Panc1 (cell line): ENCODE results near the gene ZNF592. TPM values are rescaled to one million over a fixed set of nuclear protein-coding genes. Genes with fewer than 3 reads are reported as not detected.
"Not testable (repeated sequence)": the region's sequence is repeated elsewhere in the genome, so short reads cannot be mapped to it uniquely, and the experiment has no call there.

Experiments
- ATAC-seq: fragments of 200-7000 bp; cut with Tn5 transposase; 2 replicates; pipeline ENCODE4 v1.9.1; 2020; ENCODE audit warnings: mild to moderate bottlenecking, moderate library complexity
- BruUV-seq: library from RNA; stranded (reverse); fragments of 400-500 nt; replicated peaks from 2 replicates; lab custom pipeline; 2021; lab: Mats Ljungman, UMichigan
- CTCF ChIA-PET: fragments of 300-600 bp; sonication (Branson Sonifier 250); formaldehyde crosslinking; loops from one replicate; lab custom pipeline; 2022; ENCODE audit warnings: antibody characterized with exemption; lab: Charles Lee
- POLR2A ChIA-PET: fragments of 300-600 bp; sonication (Branson Sonifier 250); formaldehyde crosslinking; loops from one replicate; lab custom pipeline; 2022; ENCODE audit warnings: antibody characterized with exemption; lab: Charles Lee
- DNase-seq: peaks from one replicate; pipeline ENCODE4 v3.0.0-alpha.2; 2010; ENCODE audit warnings: low read depth, low spot score
- H3K27ac ChIP-seq: 2 replicates; pipeline ENCODE4 v1.5.1; 2011; ENCODE audit warnings: mild to moderate bottlenecking, low read length, inconsistent platforms
- H3K27me3 ChIP-seq: fragments of 200-500 bp; sonication (Bioruptor generic); 2 replicates; pipeline ENCODE4 v1.6.0; 2014; ENCODE audit warnings: low read length, inconsistent platforms; ENCODE audit not compliant: control insufficient read depth, insufficient read depth
- H3K36me3 ChIP-seq: fragments of 200-500 bp; sonication (Bioruptor generic); 2 replicates; pipeline ENCODE4 v1.5.1; 2014; ENCODE audit warnings: inconsistent platforms, mild to moderate bottlenecking, low read length, moderate library complexity; ENCODE audit not compliant: control insufficient read depth, insufficient read depth
- H3K4me1 ChIP-seq: 2 replicates; pipeline ENCODE4 v1.5.1; 2011; ENCODE audit warnings: inconsistent platforms, mild to moderate bottlenecking, low read length, moderate library complexity; ENCODE audit not compliant: control insufficient read depth, insufficient read depth
- H3K4me3 ChIP-seq, 2 experiments: 2 replicates each; pipeline ENCODE4 v1.5.1; 2011 to 2012; ENCODE audit warnings: low read depth in 2 of 2, low read length in 2 of 2, mild to moderate bottlenecking in 2 of 2, inconsistent platforms in 1 of 2, moderate library complexity in 1 of 2
- H3K9me3 ChIP-seq: fragments of 200-500 bp; sonication (Bioruptor generic); 2 replicates; pipeline ENCODE4 v1.5.1; 2014; ENCODE audit warnings: low read depth, mild to moderate bottlenecking, inconsistent platforms, low read length, moderate library complexity; ENCODE audit not compliant: control insufficient read depth, insufficient read depth
- POLR2AphosphoS5 ChIP-seq: IDR thresholded peaks from 2 replicates; pipeline ENCODE4 v1.6.1; 2012; ENCODE audit warnings: mild to moderate bottlenecking, low read depth, low read length, moderate library complexity
- SIN3A ChIP-seq: IDR thresholded peaks from 2 replicates; pipeline ENCODE4 v1.6.1; 2012; ENCODE audit warnings: low read depth, mild to moderate bottlenecking, low read length, moderate library complexity, borderline replicate concordance; ENCODE audit not compliant: insufficient read depth
- TCF7L2 ChIP-seq: IDR thresholded peaks from 2 replicates; pipeline ENCODE4 v1.6.1; 2011; ENCODE audit warnings: mild to moderate bottlenecking, low read depth, low read length, inconsistent platforms
- in situ Hi-C: cut with HindIII; loops from 2 replicates; pipeline ENCODE4 v1.10.0; 2016; ENCODE audit warnings: low sequenced_read_pairs, low pct_unique_long_range_greater_than_20kb
- intact Hi-C: fragments of 100-400 bp; cut with micrococcal nuclease; formaldehyde crosslinking; loops from one replicate; pipeline ENCODE4 v1.10.0; 2022; ENCODE audit not compliant: unreplicated experiment
- total RNA-seq: library from RNA; stranded (reverse); gene quantifications from one replicate; pipeline ENCODE4 v1.2.1, GENCODE V29; 2021; ENCODE audit not compliant: unreplicated experiment
- TF ChIP-seq, protein P1 (sequence below): fragments of 450-650 bp; IDR thresholded peaks from 2 replicates; pipeline ENCODE4 v1.5.1; 2017; ENCODE audit warnings: mild to moderate bottlenecking
- TF ChIP-seq, protein P2 (sequence below), 2 experiments: IDR thresholded peaks; 2 replicates each; pipeline ENCODE4 v1.6.1; 2011 to 2012; ENCODE audit warnings: low read depth in 2 of 2, control low read depth in 1 of 2, low read length in 1 of 2, mild to moderate bottlenecking in 1 of 2, moderate library complexity in 1 of 2; ENCODE audit not compliant: insufficient read depth in 1 of 2

ZNF592 gene
- total RNA-seq, 1 experiment from 2014 or later, result 34.2 TPM

DNA sequence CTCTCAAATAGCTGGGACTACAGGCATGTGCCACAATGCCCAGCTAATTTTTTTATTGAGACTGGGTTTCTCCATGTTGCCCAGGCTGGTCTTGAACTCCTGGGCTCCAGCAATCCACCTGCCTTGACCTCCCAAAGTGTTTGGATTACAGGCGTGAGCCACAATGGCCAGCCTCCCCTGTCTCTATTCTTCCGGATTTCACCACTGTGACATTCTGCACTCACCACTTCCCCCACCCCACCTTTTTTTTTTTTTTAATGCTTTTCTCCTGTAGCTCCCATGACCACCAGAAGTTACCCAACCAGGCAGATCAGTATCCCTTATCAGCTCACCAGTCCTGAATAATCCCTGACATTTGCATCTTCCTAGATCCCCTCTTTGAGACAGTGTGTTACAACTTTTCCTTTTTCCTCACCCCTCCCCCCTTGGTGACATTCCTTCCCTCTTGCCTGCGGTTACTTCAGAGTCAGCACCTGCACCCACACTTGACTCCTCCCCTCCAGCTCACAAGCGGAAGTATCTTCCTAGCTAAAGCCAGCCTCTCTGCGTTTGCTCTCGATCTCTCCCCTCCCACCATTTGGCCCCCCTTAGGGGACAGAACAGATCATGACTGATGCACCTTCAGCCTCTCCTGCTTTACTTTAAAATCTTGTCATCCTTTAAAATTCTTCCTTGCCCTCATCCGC, 13.5 kb upstream of the ZNF592 start:
- CTCF ChIA-PET, result interaction anchor here (0.6 to 0.7 kb wide), 3 partner anchors 8 to 854 kb away, joined by 4 read pairs; no protein-coding TSS in a partner anchor
- H3K4me3 ChIP-seq, result peak overlapping the region in 1 of 2 experiments; percentile 37; a peak in 2 of 4 replicates
- H3K4me1 ChIP-seq, result peaks cover 6% of the 10 kb centered on the region; the same call in 1 of the 2 replicates
- intact Hi-C loops, result no loop called here
- BruUV-seq, result no TSS peak
- ATAC-seq (peak; percentile 57), DNase-seq (no peak)
- no peaks in the 10 kb centered on the region for H3K9me3 ChIP-seq
- in situ Hi-C loops, result no loop called here
- TF ChIP-seq TCF7L2 (0 out of 2 replicates have a peak, but pooled peaks have one; percentile 36), POLR2AphosphoS5 (no peak), SIN3A (no peak)
- TF ChIP-seq, protein P1, sequence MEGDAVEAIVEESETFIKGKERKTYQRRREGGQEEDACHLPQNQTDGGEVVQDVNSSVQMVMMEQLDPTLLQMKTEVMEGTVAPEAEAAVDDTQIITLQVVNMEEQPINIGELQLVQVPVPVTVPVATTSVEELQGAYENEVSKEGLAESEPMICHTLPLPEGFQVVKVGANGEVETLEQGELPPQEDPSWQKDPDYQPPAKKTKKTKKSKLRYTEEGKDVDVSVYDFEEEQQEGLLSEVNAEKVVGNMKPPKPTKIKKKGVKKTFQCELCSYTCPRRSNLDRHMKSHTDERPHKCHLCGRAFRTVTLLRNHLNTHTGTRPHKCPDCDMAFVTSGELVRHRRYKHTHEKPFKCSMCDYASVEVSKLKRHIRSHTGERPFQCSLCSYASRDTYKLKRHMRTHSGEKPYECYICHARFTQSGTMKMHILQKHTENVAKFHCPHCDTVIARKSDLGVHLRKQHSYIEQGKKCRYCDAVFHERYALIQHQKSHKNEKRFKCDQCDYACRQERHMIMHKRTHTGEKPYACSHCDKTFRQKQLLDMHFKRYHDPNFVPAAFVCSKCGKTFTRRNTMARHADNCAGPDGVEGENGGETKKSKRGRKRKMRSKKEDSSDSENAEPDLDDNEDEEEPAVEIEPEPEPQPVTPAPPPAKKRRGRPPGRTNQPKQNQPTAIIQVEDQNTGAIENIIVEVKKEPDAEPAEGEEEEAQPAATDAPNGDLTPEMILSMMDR, result no peak
- TF ChIP-seq, protein P2, sequence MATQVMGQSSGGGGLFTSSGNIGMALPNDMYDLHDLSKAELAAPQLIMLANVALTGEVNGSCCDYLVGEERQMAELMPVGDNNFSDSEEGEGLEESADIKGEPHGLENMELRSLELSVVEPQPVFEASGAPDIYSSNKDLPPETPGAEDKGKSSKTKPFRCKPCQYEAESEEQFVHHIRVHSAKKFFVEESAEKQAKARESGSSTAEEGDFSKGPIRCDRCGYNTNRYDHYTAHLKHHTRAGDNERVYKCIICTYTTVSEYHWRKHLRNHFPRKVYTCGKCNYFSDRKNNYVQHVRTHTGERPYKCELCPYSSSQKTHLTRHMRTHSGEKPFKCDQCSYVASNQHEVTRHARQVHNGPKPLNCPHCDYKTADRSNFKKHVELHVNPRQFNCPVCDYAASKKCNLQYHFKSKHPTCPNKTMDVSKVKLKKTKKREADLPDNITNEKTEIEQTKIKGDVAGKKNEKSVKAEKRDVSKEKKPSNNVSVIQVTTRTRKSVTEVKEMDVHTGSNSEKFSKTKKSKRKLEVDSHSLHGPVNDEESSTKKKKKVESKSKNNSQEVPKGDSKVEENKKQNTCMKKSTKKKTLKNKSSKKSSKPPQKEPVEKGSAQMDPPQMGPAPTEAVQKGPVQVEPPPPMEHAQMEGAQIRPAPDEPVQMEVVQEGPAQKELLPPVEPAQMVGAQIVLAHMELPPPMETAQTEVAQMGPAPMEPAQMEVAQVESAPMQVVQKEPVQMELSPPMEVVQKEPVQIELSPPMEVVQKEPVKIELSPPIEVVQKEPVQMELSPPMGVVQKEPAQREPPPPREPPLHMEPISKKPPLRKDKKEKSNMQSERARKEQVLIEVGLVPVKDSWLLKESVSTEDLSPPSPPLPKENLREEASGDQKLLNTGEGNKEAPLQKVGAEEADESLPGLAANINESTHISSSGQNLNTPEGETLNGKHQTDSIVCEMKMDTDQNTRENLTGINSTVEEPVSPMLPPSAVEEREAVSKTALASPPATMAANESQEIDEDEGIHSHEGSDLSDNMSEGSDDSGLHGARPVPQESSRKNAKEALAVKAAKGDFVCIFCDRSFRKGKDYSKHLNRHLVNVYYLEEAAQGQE (IDR thresholded peaks at IDR 0.05; ENCODE audit: insufficient read depth in 1 of 2, low read depth in 2 of 2, low read length in 1 of 2), result no peak
- H3K36me3 ChIP-seq, result no peaks in the 10 kb centered on the region
- POLR2A ChIA-PET, result no interaction called here
- no peaks in the 10 kb centered on the region for H3K27me3 ChIP-seq
- no peak overlapping the region for H3K27ac ChIP-seq

DNA sequence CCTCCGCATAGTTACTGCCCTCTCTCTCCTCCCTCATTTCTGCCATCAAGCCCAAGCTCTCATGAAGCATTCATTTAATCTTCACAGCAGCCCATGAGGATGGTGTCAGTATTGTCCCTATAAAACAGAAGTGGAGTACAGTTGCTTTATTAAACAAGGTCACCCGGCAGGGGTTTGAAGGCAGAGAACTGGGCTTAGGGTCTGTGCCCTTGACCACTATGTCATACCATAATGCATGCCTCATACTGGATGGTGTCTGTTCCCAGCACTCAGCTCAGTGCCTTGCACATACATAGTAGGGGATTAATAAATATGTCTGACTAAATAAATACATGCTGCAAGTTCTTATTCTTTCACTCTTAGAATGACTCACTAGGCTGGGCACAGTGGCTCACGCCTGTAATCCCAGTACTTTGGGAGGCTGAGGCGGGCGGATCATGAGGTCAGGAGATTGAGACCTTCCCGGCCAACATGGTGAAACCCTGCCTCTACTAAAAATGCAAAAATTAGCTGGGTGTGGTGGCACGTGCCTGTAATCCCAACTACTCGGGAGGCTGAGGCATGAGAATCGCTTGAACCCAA, 12.8 kb upstream of the ZNF592 start:
- H3K9me3 ChIP-seq, H3K4me1 ChIP-seq, BruUV-seq, DNase-seq, in situ Hi-C loops, H3K27ac ChIP-seq, intact Hi-C loops, H3K27me3 ChIP-seq, H3K36me3 ChIP-seq: not testable (repeated sequence)
- ChIA-PET CTCF (interaction anchor here (0.6 to 0.7 kb wide), 5 partner anchors 7 to 853 kb away, joined by 3 to 4 read pairs (median 4); no protein-coding TSS in a partner anchor), POLR2A (interaction anchor here (0.7 kb wide), 1 partner anchor 15 kb away, joined by 13 read pairs; no protein-coding TSS in a partner anchor)
- peak; percentile 56 for ATAC-seq
- H3K4me3 ChIP-seq, result peak overlapping the region in 1 of 2 experiments; percentile 37; a peak in 2 of 4 replicates
